Measurements from ENCODE around the gene UBL4A.

- TF ChIP-seq CTCF (IDR thresholded peaks at IDR 0.05; ENCODE audit: low read length) (no peak), EZH2 (IDR thresholded peaks at IDR 0.05; ENCODE audit: borderline replicate concordance, low read length) (no peak)
Observed at GRCh38 chrX:154478728-154479622, 7.4 kb downstream of the UBL4A start, which contains the start of gene LAGE3.

Data from OCI-LY1 (cell line).